A549 (cell line): ENCODE measurements around the gene IL17RA. TPM values are rescaled to one million over a fixed set of nuclear protein-coding genes. Genes with fewer than 3 reads are reported as not detected.

Experiments
- ATAC-seq, 2 experiments: fragments of 200-7000 bp in 1 of 2; fragments of >200 bp in 1 of 2; cut with Nextera tagmentation in 1 of 2; cut with Tn5 transposase in 1 of 2; 3 replicates each; pipeline versions ENCODE4 v1.8.0 to v1.9.1; 2018 to 2020; ENCODE audit warnings: mild to moderate bottlenecking in 1 of 2, moderate library complexity in 1 of 2
- CTCF ChIA-PET: fragments of 300-600 bp; sonication (Branson Sonifier 250); formaldehyde crosslinking; extraction: SDS; loops from one replicate; lab custom pipeline; 2021; ENCODE audit warnings: antibody characterized with exemption, inconsistent platforms; lab: Yijun Ruan, JAX
- POLR2A ChIA-PET: fragments of 350-600 bp; formaldehyde crosslinking; extraction: SDS; loops from one replicate; lab custom pipeline; 2021; ENCODE audit warnings: antibody characterized with exemption, inconsistent platforms; lab: Yijun Ruan, JAX
- DNase-seq, 2 experiments: peaks; one replicate each; pipeline versions ENCODE4 v3.0.0 to v3.0.0-alpha.2; 2011 to 2016; ENCODE audit warnings: low read depth in 1 of 2, low spot score in 1 of 2
- FAIRE-seq: peaks from 2 replicates; lab custom pipeline; 2011; peaks lifted over from hg19 to GRCh38; lab: Jason Lieb, UNC
- H3K27ac ChIP-seq, 2 experiments: fragments of >200 bp; sonication (Bioruptor Twin); formaldehyde crosslinking; 3 replicates each; pipeline ENCODE4 v1.5.1; 2016 to 2017
- H3K4me1 ChIP-seq: fragments of >200 bp; sonication (Bioruptor Twin); formaldehyde crosslinking; 3 replicates; pipeline ENCODE4 v1.6.1; 2016
- H3K4me2 ChIP-seq: fragments of >200 bp; sonication (Bioruptor Twin); formaldehyde crosslinking; 3 replicates; pipeline ENCODE4 v1.6.1; 2016
- H3K4me3 ChIP-seq: fragments of >200 bp; sonication (Bioruptor Twin); formaldehyde crosslinking; 3 replicates; pipeline ENCODE4 v1.5.1; 2016
- H3K9me3 ChIP-seq: fragments of >200 bp; sonication (Bioruptor Twin); formaldehyde crosslinking; 3 replicates; pipeline ENCODE4 v1.6.1; 2016
- BHLHE40 ChIP-seq: IDR thresholded peaks from 2 replicates; pipeline ENCODE4 v1.6.1; 2012; ENCODE audit warnings: low read depth, low read length, inconsistent platforms
- CBX8 ChIP-seq: fragments of 200-600 bp; sonication (generic); IDR thresholded peaks from 2 replicates; pipeline ENCODE4 v1.6.1; 2016
- CHD4 ChIP-seq: fragments of 200-600 bp; sonication (generic); IDR thresholded peaks from 2 replicates; pipeline ENCODE4 v1.6.1; 2016; ENCODE audit warnings: antibody characterized with exemption, mild to moderate bottlenecking, borderline replicate concordance
- EHF ChIP-seq: fragments of 250-450 bp; sonication (Bioruptor Pico); IDR thresholded peaks from 2 replicates; pipeline ENCODE4 v1.5.0; 2020; ENCODE audit warnings: mild to moderate bottlenecking
- EP300 ChIP-seq, 2 experiments: fragments of >200 bp; sonication (Bioruptor Twin); formaldehyde crosslinking; IDR thresholded peaks; 2 replicates in 1 of 2; 3 replicates in 1 of 2; pipeline ENCODE4 v1.6.1; 2016 to 2017
- FOXS1 ChIP-seq: fragments of 250-450 bp; sonication (Bioruptor Pico); IDR thresholded peaks from 2 replicates; pipeline ENCODE4 v1.5.0; 2020; ENCODE audit warnings: mild to moderate bottlenecking, moderate library complexity
- HDAC2 ChIP-seq: fragments of 200-600 bp; sonication (generic); IDR thresholded peaks from 2 replicates; pipeline ENCODE4 v1.6.1; 2016
- HOXA7 ChIP-seq: fragments of 250-450 bp; sonication (Bioruptor Pico); IDR thresholded peaks from 2 replicates; pipeline ENCODE4 v1.5.0; 2020; ENCODE audit warnings: mild to moderate bottlenecking, moderate library complexity
- HOXB13 ChIP-seq: fragments of 250-450 bp; sonication (Bioruptor Pico); IDR thresholded peaks from 2 replicates; pipeline ENCODE4 v1.5.0; 2020; ENCODE audit warnings: low read depth, mild to moderate bottlenecking, moderate library complexity
- KDM1A ChIP-seq: fragments of 200-600 bp; sonication (generic); IDR thresholded peaks from 2 replicates; pipeline ENCODE4 v1.6.1; 2016; ENCODE audit warnings: low read depth, mild to moderate bottlenecking
- NFE2L2 ChIP-seq: fragments of 150-350 bp; conservative IDR thresholded peaks from 2 replicates; pipeline ENCODE4 v1.6.1; 2014; ENCODE audit warnings: low read length
- NR3C1 ChIP-seq: fragments of >200 bp; sonication (Bioruptor Twin); formaldehyde crosslinking; IDR thresholded peaks from 3 replicates; pipeline ENCODE4 v1.6.1; 2017
- POLR2A ChIP-seq: IDR thresholded peaks from 2 replicates; pipeline ENCODE4 v1.6.1; 2012; ENCODE audit warnings: mild to moderate bottlenecking, low read length
- POLR2AphosphoS2 ChIP-seq: conservative IDR thresholded peaks from 2 replicates; pipeline ENCODE4 v1.6.1; 2012; ENCODE audit warnings: low read length, improper control_type of control experiment, inconsistent platforms
- SMC3 ChIP-seq: fragments of >200 bp; sonication (Bioruptor Twin); formaldehyde crosslinking; IDR thresholded peaks from 3 replicates; pipeline ENCODE4 v1.6.1; 2018; ENCODE audit warnings: inconsistent platforms
- TFCP2L1 ChIP-seq: fragments of 250-450 bp; sonication (Bioruptor Pico); IDR thresholded peaks from 2 replicates; pipeline ENCODE4 v1.5.0; 2021; ENCODE audit warnings: mild to moderate bottlenecking
- ZNF302 ChIP-seq: fragments of 250-450 bp; sonication (Bioruptor Pico); IDR thresholded peaks from 2 replicates; pipeline ENCODE4 v1.9.0; 2021; ENCODE audit warnings: inconsistent platforms, mild to moderate bottlenecking, moderate library complexity
- ZSCAN20 ChIP-seq: fragments of 250-450 bp; sonication (Bioruptor Pico); IDR thresholded peaks from 2 replicates; pipeline ENCODE4 v1.8.0; 2022; ENCODE audit warnings: mild to moderate bottlenecking, moderate library complexity
- WGBS: methylation state at CpG from one replicate; pipeline ENCODE4 v1.1.6; 2017; ENCODE audit errors: missing lambda C conversion rate; 5-methylcytosine and 5-hydroxymethylcytosine counted together
- polyA plus RNA-seq, 4 experiments: library from polyadenylated mRNA; depleted of rRNA in 3 of 4; stranded (reverse); fragments of >200 nt; fragmentation: RNase III in 1 of 4; extraction: RNeasy Plus Mini Kit Qiagen cat#74134 plus additional on column Dnase treatment in 1 of 4; gene quantifications; 2 replicates in 3 of 4; 3 replicates in 1 of 4; pipeline ENCODE4 v1.2.3, GENCODE V29; 2011 to 2017
- TF ChIP-seq, protein P1 (sequence below): fragments of 200-600 bp; sonication (generic); IDR thresholded peaks from 2 replicates; pipeline ENCODE4 v1.6.1; 2016; ENCODE audit warnings: antibody characterized with exemption, mild to moderate bottlenecking, moderate library complexity
- TF ChIP-seq, protein P2 (sequence below): fragments of 450-650 bp; IDR thresholded peaks from 2 replicates; pipeline ENCODE4 v1.6.1; 2014; ENCODE audit warnings: antibody characterized with exemption
- TF ChIP-seq, protein P3 (sequence below): fragments of 150-350 bp; IDR thresholded peaks from 2 replicates; pipeline ENCODE4 v1.6.1; 2014; ENCODE audit warnings: low read depth, mild to moderate bottlenecking, low read length
- TF ChIP-seq, protein P4 (sequence below): fragments of >200 bp; sonication (Bioruptor Twin); formaldehyde crosslinking; IDR thresholded peaks from 2 replicates; pipeline ENCODE4 v1.6.1; 2016
- TF ChIP-seq, protein P5 (sequence below): IDR thresholded peaks from 2 replicates; pipeline ENCODE4 v1.6.1; 2012
- TF ChIP-seq, protein P6 (sequence below): IDR thresholded peaks from 2 replicates; pipeline ENCODE4 v1.6.1; 2012; ENCODE audit warnings: low read depth, borderline replicate concordance
- TF ChIP-seq, protein P7 (sequence below): fragments of >200 bp; sonication (Bioruptor Twin); formaldehyde crosslinking; IDR thresholded peaks from 3 replicates; pipeline ENCODE4 v1.5.1; 2016

The IL17RA gene
- polyA plus RNA-seq, 2 of the 4 experiments (the other 2 are of a cell fraction) = 4.3 to 6.4 TPM

DNA sequence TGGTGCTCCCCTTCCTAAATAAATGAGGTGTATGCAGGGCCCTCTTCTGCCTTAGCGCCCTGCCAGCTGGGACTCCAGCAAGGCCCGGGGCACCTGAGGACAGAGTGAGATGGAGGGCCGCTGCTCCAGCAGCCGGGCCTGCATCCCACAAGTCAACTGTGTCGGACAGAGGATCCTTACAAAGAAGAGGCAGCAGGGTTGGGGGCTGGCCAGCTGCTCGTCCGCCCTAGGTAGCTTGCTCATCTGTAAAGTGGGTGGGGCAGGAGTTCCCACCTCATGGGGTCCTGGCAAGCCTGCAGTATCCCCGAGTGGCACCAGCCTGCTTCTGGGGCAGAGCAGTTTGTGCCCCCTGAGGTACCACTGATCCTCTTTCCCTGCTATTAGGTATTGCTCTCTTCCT, 28.8 kb downstream of the IL17RA start:
- DNase-seq = no peak
- POLR2A ChIA-PET = no interaction called here
- Histone ChIP-seq H3K9me3 (no peaks in the 10 kb centered on the region), H3K27ac (no peak overlapping the region), H3K4me2 (no peak overlapping the region), H3K4me1 (peaks cover 5% of the 10 kb centered on the region; the same call in 1 of the 3 replicates), H3K4me3 (no peak overlapping the region)
- TF ChIP-seq NFE2L2 (no peak), NR3C1 (no peak), ZSCAN20 (no peak), KDM1A (no peak), CBX8 (no peak), FOXS1 (no peak), EP300 (IDR thresholded peaks at IDR 0.05) (no peak), EHF (no peak)
- TF ChIP-seq, protein P1, sequence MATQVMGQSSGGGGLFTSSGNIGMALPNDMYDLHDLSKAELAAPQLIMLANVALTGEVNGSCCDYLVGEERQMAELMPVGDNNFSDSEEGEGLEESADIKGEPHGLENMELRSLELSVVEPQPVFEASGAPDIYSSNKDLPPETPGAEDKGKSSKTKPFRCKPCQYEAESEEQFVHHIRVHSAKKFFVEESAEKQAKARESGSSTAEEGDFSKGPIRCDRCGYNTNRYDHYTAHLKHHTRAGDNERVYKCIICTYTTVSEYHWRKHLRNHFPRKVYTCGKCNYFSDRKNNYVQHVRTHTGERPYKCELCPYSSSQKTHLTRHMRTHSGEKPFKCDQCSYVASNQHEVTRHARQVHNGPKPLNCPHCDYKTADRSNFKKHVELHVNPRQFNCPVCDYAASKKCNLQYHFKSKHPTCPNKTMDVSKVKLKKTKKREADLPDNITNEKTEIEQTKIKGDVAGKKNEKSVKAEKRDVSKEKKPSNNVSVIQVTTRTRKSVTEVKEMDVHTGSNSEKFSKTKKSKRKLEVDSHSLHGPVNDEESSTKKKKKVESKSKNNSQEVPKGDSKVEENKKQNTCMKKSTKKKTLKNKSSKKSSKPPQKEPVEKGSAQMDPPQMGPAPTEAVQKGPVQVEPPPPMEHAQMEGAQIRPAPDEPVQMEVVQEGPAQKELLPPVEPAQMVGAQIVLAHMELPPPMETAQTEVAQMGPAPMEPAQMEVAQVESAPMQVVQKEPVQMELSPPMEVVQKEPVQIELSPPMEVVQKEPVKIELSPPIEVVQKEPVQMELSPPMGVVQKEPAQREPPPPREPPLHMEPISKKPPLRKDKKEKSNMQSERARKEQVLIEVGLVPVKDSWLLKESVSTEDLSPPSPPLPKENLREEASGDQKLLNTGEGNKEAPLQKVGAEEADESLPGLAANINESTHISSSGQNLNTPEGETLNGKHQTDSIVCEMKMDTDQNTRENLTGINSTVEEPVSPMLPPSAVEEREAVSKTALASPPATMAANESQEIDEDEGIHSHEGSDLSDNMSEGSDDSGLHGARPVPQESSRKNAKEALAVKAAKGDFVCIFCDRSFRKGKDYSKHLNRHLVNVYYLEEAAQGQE = no peak
- TF ChIP-seq, protein P2, sequence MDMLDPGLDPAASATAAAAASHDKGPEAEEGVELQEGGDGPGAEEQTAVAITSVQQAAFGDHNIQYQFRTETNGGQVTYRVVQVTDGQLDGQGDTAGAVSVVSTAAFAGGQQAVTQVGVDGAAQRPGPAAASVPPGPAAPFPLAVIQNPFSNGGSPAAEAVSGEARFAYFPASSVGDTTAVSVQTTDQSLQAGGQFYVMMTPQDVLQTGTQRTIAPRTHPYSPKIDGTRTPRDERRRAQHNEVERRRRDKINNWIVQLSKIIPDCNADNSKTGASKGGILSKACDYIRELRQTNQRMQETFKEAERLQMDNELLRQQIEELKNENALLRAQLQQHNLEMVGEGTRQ = no peak
- CTCF ChIA-PET = interaction anchor here (0.5 to 0.7 kb wide), 3 partner anchors 31 to 391 kb away, joined by 3 read pairs; no protein-coding TSS in a partner anchor
- no peak for ATAC-seq
- WGBS = 84% methylated on average over 3 of the region's 8 CpGs
- FAIRE-seq = no peak

DNA sequence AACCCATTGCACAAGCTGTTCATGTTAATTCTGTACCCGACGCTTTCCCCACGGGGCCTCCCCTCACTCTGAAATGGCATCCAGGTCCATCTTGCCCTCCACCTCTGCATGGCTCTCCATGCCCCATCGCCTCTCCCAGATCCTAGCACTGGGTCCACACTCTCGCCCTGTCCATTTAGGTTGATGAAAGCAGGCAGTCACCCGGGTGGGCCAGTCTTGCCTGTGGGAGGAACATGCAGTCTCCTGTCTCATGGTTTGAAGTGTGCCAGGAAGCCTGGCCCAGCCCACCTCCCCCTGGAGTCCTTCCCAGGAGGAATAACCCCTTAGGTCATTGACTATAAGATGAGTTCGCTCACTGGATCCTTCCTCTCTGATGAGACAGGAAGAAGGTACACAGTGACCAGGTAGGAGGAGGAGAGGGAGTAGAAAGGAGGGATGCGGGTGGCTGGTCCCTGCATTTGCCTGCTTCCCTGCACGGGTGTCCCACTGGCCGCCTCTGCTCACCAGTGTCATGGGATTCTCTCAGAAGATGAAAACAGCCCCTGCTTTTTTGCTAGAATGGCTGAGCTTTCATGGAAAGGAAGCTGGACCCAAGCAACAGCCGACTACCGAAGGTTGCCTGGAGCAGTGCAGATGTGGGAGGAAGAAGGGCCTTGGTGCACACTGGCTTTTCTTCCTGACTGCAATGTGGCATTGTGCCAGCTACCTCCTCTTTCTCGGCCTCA, 29.5 kb downstream of the IL17RA start:
- Histone ChIP-seq H3K27ac (no peak overlapping the region), H3K4me3 (no peak overlapping the region), H3K9me3 (no peaks in the 10 kb centered on the region), H3K4me1 (peaks cover 5% of the 10 kb centered on the region; the same call in 1 of the 3 replicates), H3K4me2 (no peak overlapping the region)
- no peak for FAIRE-seq
- CTCF ChIA-PET = interaction anchor here (0.5 to 0.7 kb wide), 3 partner anchors 388 to 530 kb away, joined by 3 read pairs; no protein-coding TSS in a partner anchor
- no peak for DNase-seq
- TF ChIP-seq, protein P3, sequence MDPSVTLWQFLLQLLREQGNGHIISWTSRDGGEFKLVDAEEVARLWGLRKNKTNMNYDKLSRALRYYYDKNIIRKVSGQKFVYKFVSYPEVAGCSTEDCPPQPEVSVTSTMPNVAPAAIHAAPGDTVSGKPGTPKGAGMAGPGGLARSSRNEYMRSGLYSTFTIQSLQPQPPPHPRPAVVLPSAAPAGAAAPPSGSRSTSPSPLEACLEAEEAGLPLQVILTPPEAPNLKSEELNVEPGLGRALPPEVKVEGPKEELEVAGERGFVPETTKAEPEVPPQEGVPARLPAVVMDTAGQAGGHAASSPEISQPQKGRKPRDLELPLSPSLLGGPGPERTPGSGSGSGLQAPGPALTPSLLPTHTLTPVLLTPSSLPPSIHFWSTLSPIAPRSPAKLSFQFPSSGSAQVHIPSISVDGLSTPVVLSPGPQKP = no peak
- TF ChIP-seq BHLHE40 = no peak
- TF ChIP-seq, protein P4, sequence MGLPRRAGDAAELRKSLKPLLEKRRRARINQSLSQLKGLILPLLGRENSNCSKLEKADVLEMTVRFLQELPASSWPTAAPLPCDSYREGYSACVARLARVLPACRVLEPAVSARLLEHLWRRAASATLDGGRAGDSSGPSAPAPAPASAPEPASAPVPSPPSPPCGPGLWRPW = no peak
- no peak for TF ChIP-seq SMC3
- TF ChIP-seq CHD4 = no peak
- TF ChIP-seq TFCP2L1 (CRISPR knock-in tag) = no peak
- TF ChIP-seq, protein P5, sequence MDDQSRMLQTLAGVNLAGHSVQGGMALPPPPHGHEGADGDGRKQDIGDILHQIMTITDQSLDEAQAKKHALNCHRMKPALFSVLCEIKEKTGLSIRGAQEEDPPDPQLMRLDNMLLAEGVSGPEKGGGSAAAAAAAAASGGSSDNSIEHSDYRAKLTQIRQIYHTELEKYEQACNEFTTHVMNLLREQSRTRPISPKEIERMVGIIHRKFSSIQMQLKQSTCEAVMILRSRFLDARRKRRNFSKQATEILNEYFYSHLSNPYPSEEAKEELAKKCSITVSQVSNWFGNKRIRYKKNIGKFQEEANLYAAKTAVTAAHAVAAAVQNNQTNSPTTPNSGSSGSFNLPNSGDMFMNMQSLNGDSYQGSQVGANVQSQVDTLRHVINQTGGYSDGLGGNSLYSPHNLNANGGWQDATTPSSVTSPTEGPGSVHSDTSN = no peak
- TF ChIP-seq, protein P6, sequence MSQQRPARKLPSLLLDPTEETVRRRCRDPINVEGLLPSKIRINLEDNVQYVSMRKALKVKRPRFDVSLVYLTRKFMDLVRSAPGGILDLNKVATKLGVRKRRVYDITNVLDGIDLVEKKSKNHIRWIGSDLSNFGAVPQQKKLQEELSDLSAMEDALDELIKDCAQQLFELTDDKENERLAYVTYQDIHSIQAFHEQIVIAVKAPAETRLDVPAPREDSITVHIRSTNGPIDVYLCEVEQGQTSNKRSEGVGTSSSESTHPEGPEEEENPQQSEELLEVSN = no peak
- TF ChIP-seq HOXB13 (CRISPR knock-in tag) = no peak
- TF ChIP-seq ZNF302 (CRISPR knock-in tag) = no peak
- TF ChIP-seq, protein P7, sequence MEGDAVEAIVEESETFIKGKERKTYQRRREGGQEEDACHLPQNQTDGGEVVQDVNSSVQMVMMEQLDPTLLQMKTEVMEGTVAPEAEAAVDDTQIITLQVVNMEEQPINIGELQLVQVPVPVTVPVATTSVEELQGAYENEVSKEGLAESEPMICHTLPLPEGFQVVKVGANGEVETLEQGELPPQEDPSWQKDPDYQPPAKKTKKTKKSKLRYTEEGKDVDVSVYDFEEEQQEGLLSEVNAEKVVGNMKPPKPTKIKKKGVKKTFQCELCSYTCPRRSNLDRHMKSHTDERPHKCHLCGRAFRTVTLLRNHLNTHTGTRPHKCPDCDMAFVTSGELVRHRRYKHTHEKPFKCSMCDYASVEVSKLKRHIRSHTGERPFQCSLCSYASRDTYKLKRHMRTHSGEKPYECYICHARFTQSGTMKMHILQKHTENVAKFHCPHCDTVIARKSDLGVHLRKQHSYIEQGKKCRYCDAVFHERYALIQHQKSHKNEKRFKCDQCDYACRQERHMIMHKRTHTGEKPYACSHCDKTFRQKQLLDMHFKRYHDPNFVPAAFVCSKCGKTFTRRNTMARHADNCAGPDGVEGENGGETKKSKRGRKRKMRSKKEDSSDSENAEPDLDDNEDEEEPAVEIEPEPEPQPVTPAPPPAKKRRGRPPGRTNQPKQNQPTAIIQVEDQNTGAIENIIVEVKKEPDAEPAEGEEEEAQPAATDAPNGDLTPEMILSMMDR = no peak
- no peak for TF ChIP-seq HDAC2
- no peak for TF ChIP-seq POLR2A
- TF ChIP-seq CBX8 = no peak
- no peak for TF ChIP-seq HOXA7
- TF ChIP-seq EHF = no peak
- no peak for TF ChIP-seq FOXS1
- no peak for TF ChIP-seq POLR2AphosphoS2
- WGBS = 64% methylated on average over 11 of the region's 13 CpGs
- POLR2A ChIA-PET = no interaction called here
- ATAC-seq = no peak
